HepG2 (cell line): ENCODE measurements around the gene ADGRG6. TPM values are rescaled to one million over a fixed set of nuclear protein-coding genes. Genes with fewer than 3 reads are reported as not detected.

Source experiments
- ATAC-seq: fragments of 200-7000 bp; cut with Tn5 transposase; 3 replicates; pipeline ENCODE4 v1.9.1; 2020; ENCODE audit warnings: mild to moderate bottlenecking, moderate library complexity
- BruUV-seq: library from RNA; stranded (reverse); fragments of 400-500 nt; replicated peaks from 2 replicates; lab custom pipeline; 2021; lab: Mats Ljungman, UMichigan
- CTCF ChIA-PET: fragments of 300-600 bp; formaldehyde crosslinking; extraction: SDS; loops from one replicate; lab custom pipeline; 2021; ENCODE audit warnings: low total read pairs, inconsistent platforms, low intra/inter-chr PET ratio; lab: Yijun Ruan, JAX
- POLR2A ChIA-PET: fragments of 350-600 bp; sonication (Branson Sonifier 250); formaldehyde crosslinking; loops from one replicate; lab custom pipeline; 2020; ENCODE audit warnings: antibody characterized with exemption, inconsistent platforms; lab: Yijun Ruan, JAX
- DNase-seq: peaks from one replicate; pipeline ENCODE4 v3.0.0-alpha.2; 2015; ENCODE audit warnings: low spot score
- FAIRE-seq: peaks from 3 replicates; lab custom pipeline; 2011; peaks lifted over from hg19 to GRCh38; lab: Jason Lieb, UNC
- H2AFZ ChIP-seq: one replicate; pipeline ENCODE4 v1.6.1; 2011; ENCODE audit warnings: low read length, inconsistent platforms
- H3K27ac ChIP-seq: fragments of 300-600 bp; 3 replicates; pipeline ENCODE4 v1.8.0; 2011; ENCODE audit warnings: mixed run types, mild to moderate bottlenecking, mixed read lengths, low read length, inconsistent platforms; ENCODE audit not compliant: insufficient read depth; ENCODE audit errors: extremely low read length
- H3K27me3 ChIP-seq, 2 experiments: fragments of 200-600 bp in 1 of 2; 2 replicates in 1 of 2; 3 replicates in 1 of 2; pipeline versions ENCODE4 v1.6.0 to v1.8.0; 2011; ENCODE audit warnings: low read length in 2 of 2, mild to moderate bottlenecking in 2 of 2, moderate library complexity in 2 of 2, inconsistent platforms in 1 of 2; ENCODE audit not compliant: insufficient read depth in 2 of 2, control insufficient read depth in 1 of 2
- H3K36me3 ChIP-seq, 2 experiments: fragments of 200-600 bp in 1 of 2; replicated peaks in 1 of 2; 2 replicates in 1 of 2; 3 replicates in 1 of 2; pipeline versions ENCODE4 v1.5.1 to v1.8.0; 2011; ENCODE audit warnings: low read length in 2 of 2, inconsistent platforms in 1 of 2; ENCODE audit not compliant: insufficient read depth in 2 of 2, control insufficient read depth in 1 of 2
- H3K4me1 ChIP-seq: 2 replicates; pipeline ENCODE4 v1.5.1; 2012; ENCODE audit warnings: low read length, inconsistent platforms; ENCODE audit not compliant: insufficient read depth
- H3K4me2 ChIP-seq: 2 replicates; pipeline ENCODE4 v1.6.0; 2011; ENCODE audit warnings: low read depth, low read length, inconsistent platforms
- H3K4me3 ChIP-seq, 3 experiments: fragments of 200-600 bp in 1 of 3; sonication (generic), shearing (Covaris generic) in 1 of 3; replicated peaks in 1 of 3; 2 replicates each; pipeline ENCODE4 v1.5.1; 2011 to 2016; ENCODE audit warnings: low read length in 3 of 3, inconsistent platforms in 2 of 3, low read depth in 2 of 3, mild to moderate bottlenecking in 2 of 3, control low read depth in 1 of 3, mixed read lengths in 1 of 3; ENCODE audit not compliant: insufficient read depth in 1 of 3
- H3K79me2 ChIP-seq: one replicate; pipeline ENCODE4 v1.6.1; 2011; ENCODE audit warnings: low read length, inconsistent platforms; ENCODE audit not compliant: insufficient read depth
- H3K9ac ChIP-seq: 2 replicates; pipeline ENCODE4 v1.6.0; 2011; ENCODE audit warnings: mild to moderate bottlenecking, low read depth, low read length, inconsistent platforms; ENCODE audit not compliant: insufficient read depth
- H3K9me3 ChIP-seq: 2 replicates; pipeline ENCODE4 v1.5.1; 2012; ENCODE audit warnings: mild to moderate bottlenecking, low read length
- H4K20me1 ChIP-seq: 2 replicates; pipeline ENCODE4 v1.6.0; 2011; ENCODE audit warnings: inconsistent platforms, mild to moderate bottlenecking, low read length, moderate library complexity; ENCODE audit not compliant: insufficient read depth
- CEBPG ChIP-seq: IDR thresholded peaks from 2 replicates; pipeline ENCODE4 v1.6.1; 2016
- EHMT2 ChIP-seq: fragments of 200-600 bp; sonication (generic); IDR thresholded peaks from 2 replicates; pipeline ENCODE4 v1.7.0; 2017; ENCODE audit warnings: antibody characterized with exemption, low read depth, low read length, borderline replicate concordance
- FOXA1 ChIP-seq, 2 experiments: fragments of 450-650 bp in 1 of 2; sonication (generic) in 1 of 2; formaldehyde crosslinking in 1 of 2; IDR thresholded peaks; 2 replicates each; pipeline versions ENCODE4 v1.4.0 to v1.6.1; 2016 to 2020; ENCODE audit warnings: missing genetic modification reagents in 1 of 2
- HDAC2 ChIP-seq: sonication (generic); formaldehyde crosslinking; IDR thresholded peaks from 2 replicates; pipeline ENCODE4 v1.4.0; 2020; ENCODE audit warnings: missing genetic modification reagents
- HOMEZ ChIP-seq: IDR thresholded peaks from 2 replicates; pipeline ENCODE4 v1.6.1; 2016; ENCODE audit warnings: low read depth
- KLF11 ChIP-seq: IDR thresholded peaks from 2 replicates; pipeline ENCODE4 v1.6.1; 2016; ENCODE audit warnings: missing compliant biosample characterization
- POGZ ChIP-seq: sonication (generic); formaldehyde crosslinking; IDR thresholded peaks from 2 replicates; pipeline ENCODE4 v1.4.0; 2020; ENCODE audit warnings: mild to moderate bottlenecking, missing genetic modification reagents
- RBM22 ChIP-seq: fragments of 200-400 bp; formaldehyde crosslinking; optimal IDR thresholded peaks from 2 replicates; pipeline ENCODE3; 2017; ENCODE audit warnings: mild to moderate bottlenecking, low read length, moderate library complexity
- TCF12 ChIP-seq, 2 experiments: fragments of 450-650 bp in 1 of 2; sonication (generic) in 1 of 2; formaldehyde crosslinking in 1 of 2; IDR thresholded peaks; 2 replicates each; pipeline versions ENCODE4 v1.6.1 to v1.8.0; 2017 to 2022; ENCODE audit warnings: antibody characterized with exemption in 1 of 2, mild to moderate bottlenecking in 1 of 2, missing genetic modification reagents in 1 of 2, moderate library complexity in 1 of 2
- WIZ ChIP-seq: sonication (generic); formaldehyde crosslinking; IDR thresholded peaks from 2 replicates; pipeline ENCODE4 v1.5.1; 2020; ENCODE audit warnings: mild to moderate bottlenecking, missing genetic modification reagents
- ZNF17 ChIP-seq: sonication (generic); formaldehyde crosslinking; IDR thresholded peaks from 2 replicates; pipeline ENCODE4 v1.5.0; 2020; ENCODE audit warnings: mild to moderate bottlenecking, missing genetic modification reagents
- ZNF281 ChIP-seq: sonication (generic); formaldehyde crosslinking; IDR thresholded peaks from 2 replicates; pipeline ENCODE4 v1.4.0; 2020; ENCODE audit warnings: missing genetic modification reagents, borderline replicate concordance
- ZNF569 ChIP-seq: sonication (generic); formaldehyde crosslinking; IDR thresholded peaks from 2 replicates; pipeline ENCODE4 v1.5.0; 2020; ENCODE audit warnings: mild to moderate bottlenecking, missing genetic modification reagents, moderate library complexity, borderline replicate concordance
- ZNF644 ChIP-seq: IDR thresholded peaks from 2 replicates; pipeline ENCODE4 v1.6.1; 2016; ENCODE audit warnings: low read depth
- ZNF7 ChIP-seq: IDR thresholded peaks from 2 replicates; pipeline ENCODE4 v1.6.1; 2016; ENCODE audit warnings: missing biosample characterization, missing genetic modification reagents
- WGBS: methylation state at CpG from one replicate; pipeline ENCODE4 v1.1.6; 2017; ENCODE audit warnings: low lambda C conversion rate; 5-methylcytosine and 5-hydroxymethylcytosine counted together
- in situ Hi-C: cut with HindIII; loops from 2 replicates; pipeline ENCODE4 v1.10.0; 2017; ENCODE audit warnings: low pct_unique_long_range_greater_than_20kb; ENCODE audit not compliant: extremely low pct_ligation_motif_present
- intact Hi-C: fragments of 100-400 bp; cut with micrococcal nuclease; formaldehyde crosslinking; loops from one replicate; pipeline ENCODE4 v1.10.0; 2022; ENCODE audit not compliant: unreplicated experiment
- polyA plus RNA-seq, 8 experiments: library from polyadenylated mRNA; depleted of rRNA in 3 of 8; stranded (reverse) in 7 of 8; unstranded in 1 of 8; fragments of >200 nt; fragmentation: Illumina TruSeq in 4 of 8; extraction: Trizol in 4 of 8; gene quantifications; 2 replicates each; pipeline versions ENCODE4 v1.2.1 to v1.2.3, GENCODE V29; 2011 to 2016; ENCODE audit warnings: low read depth in 4 of 8, missing spikeins in 1 of 8, mixed read lengths in 1 of 8; ENCODE audit not compliant: insufficient read depth in 1 of 8
- total RNA-seq, 5 experiments: library from RNA; depleted of rRNA; stranded (reverse); fragments of >200 nt; fragmentation: Illumina TruSeq; extraction: Trizol; gene quantifications; 2 replicates each; pipeline ENCODE4 v1.2.3, GENCODE V29; 2016; ENCODE audit warnings: low read depth in 1 of 5

ADGRG6 gene
- total and polyA plus RNA-seq, 2 of the 13 experiments (the other 11 are each of a cell fraction or from before 2014, with no cell fraction given), result 129 to 249 TPM

- Histone ChIP-seq H3K9ac (no peak overlapping the region), H3K79me2 (peaks cover 91% of the 10 kb centered on the region), H3K4me3 (no peak overlapping the region), H3K9me3 (no peaks in the 10 kb centered on the region), H2AFZ (no peak overlapping the region), H3K27ac (peak overlapping the region; percentile 12), H3K36me3 (peaks cover 2 to 4% of the 10 kb centered on the region in 2 experiments; a peak in 2 of 5 replicates), H4K20me1 (peaks cover 4% of the 10 kb centered on the region; the same call in 1 of the 2 replicates), H3K27me3 (no peaks in the 10 kb centered on the region), H3K4me1 (peaks cover 85% of the 10 kb centered on the region), H3K4me2 (0 out of 2 replicates have a peak overlapping the region, but pooled peaks have one; percentile 5)
- ChIA-PET CTCF (no interaction called here), POLR2A (interaction anchor here (1.6 kb wide), 1 partner anchor 39 kb away, joined by 4 read pairs; no protein-coding TSS in a partner anchor)
- intact Hi-C loops (no loop called here), in situ Hi-C loops (no loop called here)
- no peak for FAIRE-seq
- no TSS peak for BruUV-seq
- 94% methylated on average over 2 of the region's 2 CpGs for WGBS
- TF ChIP-seq KLF11 (CRISPR knock-in tag) (no peak), HDAC2 (no peak), ZNF7 (CRISPR knock-in tag) (0 out of 2 replicates have a peak, but pooled peaks have one; percentile 64)
- no peak for ATAC-seq
- no peak for DNase-seq
Observed at GRCh38 chr6:142334294-142334693, 32.5 kb downstream of the ADGRG6 start.

DNA sequence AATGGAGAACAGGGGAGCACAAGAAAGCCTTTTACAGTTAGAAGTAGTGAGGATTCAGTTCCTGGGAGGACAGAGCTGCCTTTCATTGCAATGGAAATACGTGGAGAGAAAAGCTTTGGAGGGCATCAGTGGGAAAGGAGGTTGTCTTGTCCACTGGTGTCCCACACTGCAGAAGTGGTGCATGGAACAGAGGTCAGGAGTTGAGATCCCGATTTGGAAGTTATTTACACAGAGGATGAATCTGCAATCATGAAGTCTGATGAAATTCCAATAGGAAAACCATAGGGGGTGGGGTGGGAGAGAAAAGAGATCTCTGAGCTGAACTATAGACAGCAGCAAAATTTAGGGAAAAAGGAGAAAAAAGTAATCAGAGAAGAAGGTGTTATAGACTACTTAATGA is 33.6 kb downstream of the ADGRG6 start:
- 57% methylated on average over 2 of the region's 2 CpGs for WGBS
- POLR2A ChIA-PET, result interaction anchor here (0.8 kb wide), 1 partner anchor 76 kb away, joined by 3 read pairs; no protein-coding TSS in a partner anchor
- intact Hi-C loops, result no loop called here
- TF ChIP-seq FOXA1 (IDR thresholded peaks at IDR 0.05) (no peak), FOXA1 (CRISPR knock-in tag; IDR thresholded peaks at IDR 0.05) (peak; percentile 55; the same call in 1 of the 2 replicates), HOMEZ (CRISPR knock-in tag) (peak; percentile 28; the same call in 1 of the 2 replicates), EHMT2 (0 out of 2 replicates have a peak, but pooled peaks have one; percentile 28), ZNF569 (CRISPR knock-in tag) (no peak), RBM22 (peak; percentile 46), TCF12 (IDR thresholded peaks at IDR 0.05) (no peak), TCF12 (CRISPR knock-in tag; IDR thresholded peaks at IDR 0.05) (no peak), ZNF281 (peak; percentile 58; the same call in 1 of the 2 replicates), ZNF644 (CRISPR knock-in tag) (peak; percentile 70), WIZ (CRISPR knock-in tag) (no peak), CEBPG (CRISPR knock-in tag) (peak; percentile 43), ZNF17 (CRISPR knock-in tag) (no peak), POGZ (CRISPR knock-in tag) (0 out of 2 replicates have a peak, but pooled peaks have one; percentile 22)

More for the DNA sequence above, 33.6 kb downstream of the ADGRG6 start:
- Histone ChIP-seq H3K27me3 (no peaks in the 10 kb centered on the region), H3K36me3 (peaks cover 2 to 5% of the 10 kb centered on the region in 2 experiments; a peak in 3 of 5 replicates), H3K27ac (no peak overlapping the region), H3K9me3 (no peaks in the 10 kb centered on the region), H3K4me2 (no peak overlapping the region), H3K4me1 (peaks cover 82% of the 10 kb centered on the region), H2AFZ (no peak overlapping the region), H4K20me1 (peaks cover 7% of the 10 kb centered on the region; the same call in 1 of the 2 replicates), H3K4me3 (no peak overlapping the region), H3K79me2 (peaks cover 91% of the 10 kb centered on the region), H3K9ac (no peak overlapping the region)
- FAIRE-seq (no peak), DNase-seq (no peak), ATAC-seq (no peak)
- CTCF ChIA-PET, result no interaction called here
- in situ Hi-C loops, result no loop called here
- BruUV-seq, result no TSS peak
